Measurements from ENCODE around the gene KCTD4.

GRCh38 chr13:45200701-45201232 lies at the start of gene KCTD4:
- TF ChIP-seq POLR2A (IDR thresholded peaks at IDR 0.05; ENCODE audit: low read depth) (no peak), CTCF (IDR thresholded peaks at IDR 0.05) (no peak), EP300 (IDR thresholded peaks at IDR 0.05) (no peak), POLR2AphosphoS5 (IDR thresholded peaks at IDR 0.05) (no peak)

Data from esophagus muscularis mucosa (tissue), 4 donors.